ENCODE measurements around the gene AGAP1.

The AGAP1 gene

GRCh38 chr2:235508371-235509160, 14.7 kb downstream of the AGAP1 start:
- DNase-seq (ENCODE audit: low read depth) = no peak

- no peak for DNase-seq (ENCODE audit: low read depth)
Observed at GRCh38 chr2:235510318-235510717, 16.5 kb downstream of the AGAP1 start.

- no peak for DNase-seq (ENCODE audit: low read depth)
Observed at GRCh38 chr2:235511187-235511661, 17.4 kb downstream of the AGAP1 start.

- no peak for DNase-seq (ENCODE audit: low read depth)
Observed at GRCh38 chr2:235511751-235512698, 18.2 kb downstream of the AGAP1 start.

GRCh38 chr2:235512699-235513053, 18.8 kb downstream of the AGAP1 start:
- DNase-seq (ENCODE audit: low read depth) = no peak

GRCh38 chr2:235513984-235514626, 20.3 kb downstream of the AGAP1 start:
- DNase-seq (ENCODE audit: low read depth) = no peak

- DNase-seq (ENCODE audit: low read depth) = no peak
Observed at GRCh38 chr2:235514627-235515363, 21.0 kb downstream of the AGAP1 start.

- DNase-seq (ENCODE audit: low read depth) = no peak
Observed at GRCh38 chr2:235515364-235515742, 21.5 kb downstream of the AGAP1 start.

- DNase-seq (ENCODE audit: low read depth) = no peak
Observed at GRCh38 chr2:235515821-235516220, 22.0 kb downstream of the AGAP1 start.

GRCh38 chr2:235516257-235516656, 22.4 kb downstream of the AGAP1 start:
- no peak for DNase-seq (ENCODE audit: low read depth)

- DNase-seq (ENCODE audit: low read depth) = no peak
Observed at GRCh38 chr2:235518322-235519090, 24.7 kb downstream of the AGAP1 start.

GRCh38 chr2:235520787-235521186, 26.9 kb downstream of the AGAP1 start:
- no peak for DNase-seq (ENCODE audit: low read depth)

- no peak for DNase-seq (ENCODE audit: low read depth)
Observed at GRCh38 chr2:235521844-235522243, 28.0 kb downstream of the AGAP1 start.

GRCh38 chr2:235523021-235523420, 29.2 kb downstream of the AGAP1 start:
- no peak for DNase-seq (ENCODE audit: low read depth)

- DNase-seq (ENCODE audit: low read depth) = no peak
Observed at GRCh38 chr2:235523486-235524150, 29.8 kb downstream of the AGAP1 start.

GRCh38 chr2:235526166-235526565, 32.3 kb downstream of the AGAP1 start:
- no peak for DNase-seq (ENCODE audit: low read depth)

GRCh38 chr2:235527806-235528469, 34.1 kb downstream of the AGAP1 start:
- no peak for DNase-seq (ENCODE audit: low read depth)

GRCh38 chr2:235529621-235530020, 35.8 kb downstream of the AGAP1 start:
- no peak for DNase-seq (ENCODE audit: low read depth)

- DNase-seq (ENCODE audit: low read depth) = no peak
Observed at GRCh38 chr2:235530735-235531134, 36.9 kb downstream of the AGAP1 start.

- DNase-seq (ENCODE audit: low read depth) = no peak
Observed at GRCh38 chr2:235532307-235532706, 38.5 kb downstream of the AGAP1 start.
